ENCODE measurements around the gene MMP25.

The MMP25 gene

DNA sequence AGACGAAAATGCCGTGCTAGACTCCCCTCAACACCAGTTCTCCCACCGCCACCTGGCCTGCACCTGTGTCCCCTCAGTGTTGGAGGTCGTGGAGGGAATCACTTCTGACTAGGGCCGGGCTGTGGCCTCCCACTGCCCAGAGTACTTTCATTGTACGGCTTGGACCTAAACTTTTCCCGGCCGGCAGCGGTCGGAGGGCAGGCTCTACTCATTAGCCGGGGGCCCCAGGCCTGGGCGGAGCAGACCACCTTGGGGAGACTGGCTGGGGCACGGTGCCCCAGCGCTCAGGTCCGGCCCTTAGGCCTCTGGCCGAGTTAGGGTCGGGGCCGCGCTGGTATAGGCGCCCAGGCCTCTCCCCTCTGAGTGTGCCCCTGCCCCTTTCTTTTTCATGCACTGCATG, 29.0 kb upstream of the MMP25 start:
- DNase-seq: no peak

DNA sequence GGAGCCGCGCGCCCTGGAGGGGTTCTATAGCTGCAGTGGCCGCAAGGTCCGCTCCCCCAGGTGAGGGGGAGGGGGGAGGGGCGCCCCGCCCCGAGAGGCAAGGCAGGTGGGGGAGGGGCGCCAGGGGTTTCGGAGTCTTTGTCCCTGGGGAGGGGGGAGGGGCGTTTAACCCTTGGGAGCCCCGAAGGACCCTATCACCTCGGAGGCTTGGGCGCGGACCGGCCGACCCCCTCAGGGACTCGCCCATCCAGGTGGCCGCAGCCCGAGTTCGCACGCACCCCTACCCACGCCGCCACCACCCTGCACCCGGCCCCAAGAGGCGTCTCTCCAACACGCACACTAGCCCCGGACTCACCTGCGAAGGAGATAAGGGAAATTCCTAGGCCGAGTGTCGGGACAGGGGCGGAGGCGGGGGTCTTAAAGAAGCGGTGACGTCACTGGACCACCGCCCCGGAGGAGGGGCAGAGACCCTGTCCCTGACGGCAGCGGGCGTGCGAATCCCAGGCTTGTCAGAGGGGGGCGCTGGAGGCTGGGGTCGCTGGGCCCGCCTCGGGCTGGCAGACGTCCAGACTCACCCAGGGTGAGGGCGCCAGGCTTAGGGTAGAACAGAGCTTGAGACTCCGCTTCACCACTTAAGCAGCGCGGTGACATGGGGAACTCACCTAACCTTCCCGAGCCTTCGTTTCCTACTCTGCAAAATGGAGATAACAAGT, 28.4 kb upstream of the MMP25 start, which contains the start of gene CLDN6:
TSS of gene CLDN6 (minus strand) at position 390 of the 713 bp plus-strand sequence. CDS start 2,162 bp downstream, outside the sequence.
- DNase-seq: peak; percentile 45

DNA sequence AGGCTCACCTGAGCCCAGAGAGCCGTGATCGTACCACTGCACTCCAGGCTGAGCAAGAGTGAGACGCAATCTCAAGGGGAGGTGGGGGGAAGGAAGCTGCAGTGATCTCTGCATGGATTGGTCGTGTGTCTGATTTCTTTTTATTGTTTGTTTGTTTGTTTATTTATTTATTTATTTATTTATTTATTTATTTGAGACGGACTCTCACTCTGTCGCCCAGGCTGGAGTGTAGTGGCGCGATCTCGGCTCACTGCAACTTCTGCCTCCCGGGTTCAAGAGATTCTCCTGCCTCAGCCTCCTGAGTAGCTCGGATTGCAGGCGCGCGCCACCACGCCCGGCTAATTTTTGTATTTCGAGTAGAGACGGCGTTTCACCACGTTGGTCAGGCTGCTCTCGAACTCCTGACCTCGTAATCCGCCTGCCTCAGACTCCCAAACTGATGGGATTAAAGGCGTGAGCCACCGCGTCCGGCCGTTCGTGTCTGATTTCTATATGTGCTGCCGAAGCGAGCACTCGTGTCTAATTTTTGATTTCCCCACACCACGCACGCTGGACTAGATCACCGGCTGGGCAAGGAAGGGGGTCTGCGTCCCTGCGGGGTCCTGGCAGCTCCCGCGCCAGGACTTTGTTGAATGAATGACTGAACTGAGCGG, 26.6 kb upstream of the MMP25 start:
- no peak for DNase-seq

DNA sequence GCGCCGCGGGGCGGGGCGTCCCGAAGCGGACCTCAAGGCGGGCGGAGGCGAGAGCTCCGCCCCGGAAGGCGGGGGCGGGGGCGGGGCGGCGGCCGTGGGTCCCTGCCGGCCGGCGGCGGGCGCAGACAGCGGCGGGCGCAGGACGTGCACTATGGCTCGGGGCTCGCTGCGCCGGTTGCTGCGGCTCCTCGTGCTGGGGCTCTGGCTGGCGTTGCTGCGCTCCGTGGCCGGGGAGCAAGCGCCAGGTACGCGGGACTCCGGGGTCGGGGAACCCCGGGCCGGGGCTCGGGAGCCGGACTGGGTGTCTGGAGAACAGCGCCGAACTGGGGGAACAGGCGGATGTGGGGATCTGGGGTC, 26.1 kb upstream of the MMP25 start, which contains the start of gene TNFRSF12A:
TSS of gene TNFRSF12A (plus strand) at position 122 of the 357 bp plus-strand sequence. CDS start at position 152, 30 bp downstream.
- DNase-seq: peak; percentile 28

DNA sequence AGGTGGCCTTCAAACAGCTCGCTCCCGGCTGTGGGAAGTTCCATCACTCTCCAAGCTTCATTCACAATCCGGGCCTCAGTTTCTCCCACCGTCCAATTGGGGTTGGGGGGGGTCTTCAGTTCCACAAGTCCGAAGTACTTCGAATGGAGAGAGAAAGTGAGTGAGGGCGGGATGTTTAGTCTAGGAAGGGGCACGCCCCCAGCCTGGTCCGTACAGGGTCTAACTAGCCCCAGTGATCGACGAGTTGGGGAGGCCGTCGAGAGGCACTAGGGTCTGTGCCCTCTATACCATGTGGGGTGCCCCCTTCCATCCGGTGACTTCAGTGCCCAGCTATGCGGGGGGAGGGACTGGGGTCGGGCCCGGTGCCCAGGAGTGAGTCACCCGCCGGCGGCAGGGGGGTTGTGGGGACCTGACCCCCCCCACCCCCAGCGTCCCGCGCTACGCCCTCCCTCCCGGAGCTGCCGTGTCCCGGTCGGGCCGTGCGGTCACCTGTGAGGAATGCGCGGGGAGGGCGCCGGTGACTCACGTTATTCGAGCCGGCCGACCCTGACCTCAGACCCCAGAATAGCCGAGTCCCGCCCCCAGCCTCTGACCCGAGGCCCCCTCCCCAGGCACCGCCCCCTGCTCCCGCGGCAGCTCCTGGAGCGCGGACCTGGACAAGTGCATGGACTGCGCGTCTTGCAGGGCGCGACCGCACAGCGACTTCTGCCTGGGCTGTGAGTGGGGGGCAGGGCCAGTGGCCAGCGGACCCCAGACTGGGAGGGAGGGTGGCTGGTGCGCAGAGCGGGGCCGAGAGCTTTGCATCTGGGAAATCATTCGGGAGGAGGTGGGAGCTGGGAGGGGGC, 25.5 kb upstream of the MMP25 start:
- no peak for DNase-seq

DNA sequence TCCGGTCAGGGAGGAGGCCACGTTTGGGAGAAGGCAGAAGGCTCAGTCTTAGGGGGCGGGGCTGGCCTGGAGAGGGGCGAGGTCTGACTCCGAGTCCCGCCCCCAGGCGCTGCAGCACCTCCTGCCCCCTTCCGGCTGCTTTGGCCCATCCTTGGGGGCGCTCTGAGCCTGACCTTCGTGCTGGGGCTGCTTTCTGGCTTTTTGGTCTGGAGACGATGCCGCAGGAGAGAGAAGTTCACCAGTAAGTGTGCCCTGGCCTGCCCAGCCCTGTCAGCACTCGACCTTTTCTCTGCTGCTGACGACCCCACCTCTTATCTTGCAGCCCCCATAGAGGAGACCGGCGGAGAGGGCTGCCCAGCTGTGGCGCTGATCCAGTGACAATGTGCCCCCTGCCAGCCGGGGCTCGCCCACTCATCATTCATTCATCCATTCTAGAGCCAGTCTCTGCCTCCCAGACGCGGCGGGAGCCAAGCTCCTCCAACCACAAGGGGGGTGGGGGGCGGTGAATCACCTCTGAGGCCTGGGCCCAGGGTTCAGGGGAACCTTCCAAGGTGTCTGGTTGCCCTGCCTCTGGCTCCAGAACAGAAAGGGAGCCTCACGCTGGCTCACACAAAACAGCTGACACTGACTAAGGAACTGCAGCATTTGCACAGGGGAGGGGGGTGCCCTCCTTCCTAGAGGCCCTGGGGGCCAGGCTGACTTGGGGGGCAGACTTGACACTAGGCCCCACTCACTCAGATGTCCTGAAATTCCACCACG, 24.7 kb upstream of the MMP25 start:
- DNase-seq: peak; percentile 30

DNA sequence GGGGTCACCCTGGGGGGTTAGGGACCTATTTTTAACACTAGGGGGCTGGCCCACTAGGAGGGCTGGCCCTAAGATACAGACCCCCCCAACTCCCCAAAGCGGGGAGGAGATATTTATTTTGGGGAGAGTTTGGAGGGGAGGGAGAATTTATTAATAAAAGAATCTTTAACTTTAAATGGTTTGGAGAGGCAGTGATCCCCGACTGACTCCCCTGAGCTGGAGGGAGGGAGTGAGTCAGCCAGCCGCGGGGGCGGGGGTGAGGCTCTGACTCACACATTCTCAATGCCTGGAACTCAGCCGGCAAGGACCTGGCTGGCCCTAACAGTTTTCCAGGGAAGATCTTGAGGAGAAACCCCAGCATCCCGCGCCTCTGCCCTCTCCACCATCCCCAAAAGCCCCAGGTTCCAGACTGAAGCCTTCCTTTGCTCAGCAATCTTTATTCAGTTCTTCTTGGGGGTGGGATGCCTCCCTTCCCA, 24.1 kb upstream of the MMP25 start:
- no peak for DNase-seq

DNA sequence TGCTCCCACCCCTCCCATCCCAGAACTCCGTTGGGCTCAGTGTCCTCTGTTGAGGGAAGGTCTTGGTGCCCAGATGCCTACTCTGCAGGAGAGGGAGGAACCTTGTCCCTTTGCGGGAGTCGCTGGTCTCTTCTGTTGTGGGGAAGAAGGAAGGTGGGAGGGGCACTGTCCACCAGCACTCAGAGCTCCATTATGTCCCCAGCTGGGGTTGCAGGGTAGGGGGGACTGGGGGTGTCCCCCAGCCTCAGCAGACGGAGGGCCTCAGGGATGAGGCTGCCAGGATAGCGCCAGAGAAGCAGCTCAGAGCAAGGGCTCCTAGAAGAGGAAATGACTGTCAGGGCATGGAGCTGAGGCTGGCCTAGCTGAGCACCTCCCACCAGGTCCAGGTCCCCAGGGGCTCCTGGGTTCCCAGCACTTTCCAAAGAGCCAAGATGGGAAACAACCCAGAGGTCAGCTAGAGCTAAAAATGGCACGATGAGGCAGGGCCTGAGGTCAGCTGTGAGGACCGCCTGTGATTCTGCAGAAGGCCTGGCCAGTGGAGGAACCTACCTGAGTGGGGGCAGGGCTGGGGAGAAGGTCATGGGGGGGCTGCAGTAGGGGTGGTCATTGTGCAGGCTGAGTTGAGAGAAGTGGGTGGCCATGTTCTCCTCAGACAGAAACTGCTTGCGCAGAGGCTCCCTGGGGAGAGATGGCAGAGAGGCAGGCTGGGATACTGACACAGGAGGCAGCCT, 23.5 kb upstream of the MMP25 start:
- DNase-seq: no peak

DNA sequence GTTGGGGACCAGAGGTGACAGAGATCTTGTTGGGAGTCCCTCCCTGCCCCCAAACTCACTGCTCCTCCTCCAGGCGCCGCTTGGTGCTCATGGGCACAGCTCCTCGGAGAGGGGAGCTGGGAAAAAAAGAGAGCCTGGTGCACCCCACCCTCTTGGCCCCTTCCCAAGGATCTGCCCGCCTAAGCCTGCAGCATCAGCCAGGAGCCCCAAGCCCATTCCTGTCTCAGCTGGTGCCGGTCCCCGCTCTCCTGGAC, 23.0 kb upstream of the MMP25 start:
- no peak for DNase-seq

DNA sequence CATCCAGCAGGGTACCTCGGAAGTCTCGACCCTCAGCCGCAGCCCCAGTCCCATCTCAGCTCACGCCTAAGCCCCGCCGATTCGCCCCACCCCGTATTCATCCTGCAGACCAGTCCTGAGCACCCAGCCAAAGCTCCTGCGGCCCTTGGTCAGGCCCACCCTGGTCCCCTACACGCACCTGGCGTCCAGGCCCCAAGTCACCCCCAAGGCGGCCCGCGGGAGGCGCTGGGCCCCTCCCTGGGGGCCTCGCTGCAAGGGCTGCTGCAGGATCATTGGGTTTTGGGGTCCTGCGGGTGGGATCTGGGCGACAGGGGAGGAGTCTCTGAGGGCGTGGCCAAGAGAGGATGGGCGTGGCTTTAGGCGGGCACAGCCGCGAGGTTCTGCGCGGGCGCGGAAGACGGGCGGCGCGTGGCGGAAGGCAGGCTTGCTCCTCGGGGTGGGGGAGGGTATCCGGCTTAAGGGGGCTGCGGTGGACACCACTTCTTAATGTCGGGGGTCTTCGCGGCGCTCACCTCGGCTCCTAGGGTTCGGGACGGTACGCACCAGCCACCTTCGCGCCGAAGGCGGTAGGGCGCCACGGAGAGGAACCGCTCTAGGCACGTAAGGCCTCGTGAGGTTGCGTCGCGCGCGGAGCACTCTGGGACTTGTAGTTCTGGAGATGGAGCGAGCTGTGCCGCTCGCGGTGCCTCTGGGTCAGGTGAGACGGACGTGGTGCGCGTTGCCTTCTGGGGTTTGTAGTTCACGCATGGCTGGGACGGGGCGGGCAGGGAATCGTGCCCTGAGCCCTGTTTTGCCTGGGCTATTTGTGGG, 22.5 kb upstream of the MMP25 start, which contains the start of the genes HCFC1R1 and THOC6:
TSS of gene HCFC1R1 (minus strand) at position 274 of the 810 bp plus-strand sequence. CDS start at position 273, 1 bp downstream.
TSS of gene THOC6 (plus strand) at position 367 of the 810 bp plus-strand sequence. CDS start at position 659, 292 bp downstream.
- DNase-seq: peak; percentile 98

DNA sequence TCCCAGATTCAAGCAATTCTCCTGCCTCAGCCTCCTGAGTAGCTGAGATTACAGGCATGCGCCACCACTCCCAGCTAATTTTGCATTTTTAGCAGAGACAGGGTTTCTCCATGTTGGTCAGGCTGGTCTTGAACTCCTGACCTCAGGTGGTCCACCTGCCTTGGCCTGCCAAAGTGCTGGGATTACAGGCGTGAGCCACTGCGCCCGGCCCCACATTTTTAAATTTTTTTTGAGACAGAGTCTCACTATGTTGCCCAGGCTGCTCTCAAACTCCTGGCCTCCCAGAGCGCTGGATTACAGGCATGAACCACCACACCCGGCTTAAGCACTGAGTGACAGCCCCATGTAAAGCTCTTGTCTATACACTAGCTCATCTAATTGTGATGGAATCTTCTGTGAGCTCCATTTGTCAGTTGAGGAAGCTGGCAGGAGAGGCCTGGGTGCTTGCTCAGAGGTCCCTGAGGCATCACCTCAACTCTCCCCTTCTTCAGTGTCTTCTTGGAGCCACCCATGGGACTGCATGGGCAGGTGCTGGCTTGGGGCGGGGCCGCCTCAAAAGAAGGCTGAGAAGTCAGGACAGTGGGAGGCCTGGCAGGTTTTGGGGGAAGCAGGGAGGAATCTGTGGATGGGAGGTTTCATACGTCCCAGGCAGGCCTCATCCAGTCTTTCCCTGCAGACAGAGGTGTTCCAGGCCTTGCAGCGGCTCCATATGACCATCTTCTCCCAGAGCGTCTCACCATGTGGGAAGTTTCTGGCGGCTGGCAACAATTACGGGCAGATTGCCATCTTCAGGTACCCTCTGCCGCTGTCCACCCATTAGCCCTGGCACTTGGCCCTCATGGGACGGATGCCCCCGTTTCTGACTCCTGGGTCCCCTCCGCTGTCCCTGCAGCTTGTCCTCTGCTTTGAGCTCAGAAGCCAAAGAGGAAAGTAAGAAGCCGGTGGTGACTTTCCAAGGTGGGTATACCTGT, 21.0 kb upstream of the MMP25 start:
- no peak for DNase-seq

DNA sequence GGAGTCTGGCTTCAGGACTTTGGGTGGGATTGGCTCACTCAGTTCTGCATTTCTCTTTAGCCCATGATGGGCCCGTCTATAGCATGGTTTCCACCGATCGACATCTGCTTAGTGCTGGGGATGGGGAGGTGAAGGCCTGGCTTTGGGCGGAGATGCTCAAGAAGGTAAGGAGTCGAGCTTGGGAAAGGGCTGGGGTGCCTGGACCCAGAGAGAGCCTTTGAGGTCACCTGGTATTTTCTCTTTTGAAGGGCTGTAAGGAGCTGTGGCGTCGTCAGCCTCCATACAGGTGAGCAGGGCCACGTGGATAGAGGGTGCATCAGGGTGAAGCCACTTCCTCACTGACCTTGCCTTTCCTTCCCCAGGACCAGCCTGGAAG, 20.4 kb upstream of the MMP25 start:
- DNase-seq: no peak

DNA sequence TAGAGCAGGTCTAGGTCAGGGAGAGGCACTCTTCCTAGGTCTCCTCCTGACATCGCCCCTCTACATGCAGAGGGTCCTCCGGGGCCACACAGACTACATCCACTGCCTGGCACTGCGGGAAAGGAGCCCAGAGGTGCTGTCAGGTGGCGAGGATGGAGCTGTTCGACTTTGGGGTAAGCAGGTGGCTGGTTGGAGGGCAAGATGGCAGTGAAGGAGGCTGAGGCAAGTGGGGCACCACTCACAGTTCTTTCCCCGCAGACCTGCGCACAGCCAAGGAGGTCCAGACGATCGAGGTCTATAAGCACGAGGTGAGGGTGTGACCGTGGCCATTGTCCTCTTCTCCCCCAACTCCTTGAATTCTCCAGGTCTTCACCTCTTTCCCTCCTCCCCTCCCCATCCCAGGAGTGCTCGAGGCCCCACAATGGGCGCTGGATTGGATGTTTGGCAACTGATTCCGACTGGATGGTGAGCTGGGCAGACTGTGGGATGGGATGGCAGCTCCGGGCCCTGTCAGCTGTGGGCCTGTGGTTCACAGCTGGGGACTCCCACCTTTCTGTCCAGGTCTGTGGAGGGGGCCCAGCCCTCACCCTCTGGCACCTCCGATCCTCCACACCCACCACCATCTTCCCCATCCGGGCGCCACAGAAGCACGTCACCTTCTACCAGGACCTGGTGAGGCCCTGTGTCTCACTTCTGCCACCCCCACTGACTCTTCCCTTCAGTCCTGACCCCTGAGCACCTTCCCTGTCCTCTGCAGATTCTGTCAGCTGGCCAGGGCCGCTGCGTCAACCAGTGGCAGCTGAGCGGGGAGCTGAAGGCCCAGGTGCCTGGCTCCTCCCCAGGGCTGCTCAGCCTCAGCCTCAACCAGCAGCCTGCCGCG, 19.5 kb upstream of the MMP25 start:
- no peak for DNase-seq

DNA sequence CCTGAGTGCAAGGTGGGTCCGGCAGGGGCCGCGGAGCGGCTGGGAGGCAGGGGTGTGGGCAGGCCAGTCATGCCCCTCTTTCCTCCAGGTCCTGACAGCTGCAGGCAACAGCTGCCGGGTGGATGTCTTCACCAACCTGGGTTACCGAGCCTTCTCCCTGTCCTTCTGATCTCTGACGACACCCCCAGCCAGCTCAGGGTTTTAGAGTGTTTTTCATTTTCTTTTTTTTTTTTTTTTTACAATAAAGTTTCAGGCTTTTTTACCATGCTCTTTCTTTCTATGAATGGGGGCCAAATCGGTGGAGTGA, 18.9 kb upstream of the MMP25 start:
- DNase-seq: no peak

DNA sequence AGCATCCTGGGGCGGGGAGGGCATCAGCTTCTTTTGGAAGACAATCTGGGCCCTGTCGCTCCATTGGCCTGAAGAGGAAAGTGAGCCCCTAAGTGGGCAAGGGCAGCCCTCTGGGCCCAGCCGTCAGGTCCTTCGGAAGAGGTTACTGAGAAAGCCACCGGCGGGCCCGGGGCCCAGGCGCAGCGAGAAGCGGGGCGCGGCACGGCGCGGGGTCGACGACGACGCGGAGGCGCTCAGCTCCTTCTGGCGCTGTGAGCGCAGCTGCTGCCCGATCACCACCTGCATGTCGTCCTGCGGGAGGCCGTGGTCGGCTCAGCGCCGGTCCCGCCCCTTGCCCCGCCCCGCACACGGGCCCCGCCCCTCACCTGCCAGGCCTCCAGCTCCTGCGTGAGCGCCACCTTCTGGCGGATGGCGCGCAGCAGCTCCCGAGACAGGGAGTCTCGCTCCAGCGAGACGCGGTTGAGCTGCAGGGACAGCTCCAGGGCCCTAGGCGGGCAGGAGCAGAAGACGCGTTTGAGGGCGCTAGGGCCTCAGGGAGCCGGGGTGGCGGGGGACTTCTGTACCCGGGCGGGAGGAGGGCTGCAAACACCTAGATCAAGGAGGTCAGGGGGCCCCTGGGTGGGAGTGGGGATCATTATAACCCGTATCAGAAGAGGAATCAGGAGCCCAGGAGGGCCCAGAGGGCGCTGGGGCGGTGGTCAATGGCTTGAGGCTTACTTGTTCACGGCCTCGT, 18.2 kb upstream of the MMP25 start:
- DNase-seq: peak; percentile 81

DNA sequence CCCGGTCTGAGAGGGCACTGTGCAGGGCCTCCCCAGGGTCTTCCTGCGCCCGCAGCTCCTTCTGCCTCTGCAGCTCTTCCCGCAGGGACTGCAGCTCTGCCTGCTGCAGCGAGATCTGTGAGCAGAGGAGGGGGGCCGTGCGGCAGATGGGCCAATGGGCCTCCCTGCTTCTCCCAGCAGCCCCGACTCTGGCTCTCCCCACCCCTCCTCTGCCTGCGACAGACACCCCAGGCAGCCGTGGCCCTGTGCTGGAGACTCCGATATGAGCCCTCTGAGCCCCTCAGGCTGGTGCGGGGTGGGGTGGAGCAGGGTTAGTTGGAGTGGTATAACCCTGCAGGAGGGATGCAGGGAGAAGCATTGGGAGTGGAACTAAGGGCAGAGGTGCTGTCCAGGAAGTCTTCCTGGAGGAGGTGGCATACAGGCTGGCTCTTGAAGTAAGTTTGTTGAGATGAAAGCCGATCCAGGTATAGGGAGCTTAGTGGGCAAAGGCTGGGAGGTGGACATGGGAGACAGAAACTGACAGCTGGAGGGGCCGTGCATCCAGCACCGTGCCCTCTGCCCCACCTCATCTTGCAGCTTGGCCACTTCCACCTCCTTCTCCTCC, 17.5 kb upstream of the MMP25 start:
- no peak for DNase-seq

DNA sequence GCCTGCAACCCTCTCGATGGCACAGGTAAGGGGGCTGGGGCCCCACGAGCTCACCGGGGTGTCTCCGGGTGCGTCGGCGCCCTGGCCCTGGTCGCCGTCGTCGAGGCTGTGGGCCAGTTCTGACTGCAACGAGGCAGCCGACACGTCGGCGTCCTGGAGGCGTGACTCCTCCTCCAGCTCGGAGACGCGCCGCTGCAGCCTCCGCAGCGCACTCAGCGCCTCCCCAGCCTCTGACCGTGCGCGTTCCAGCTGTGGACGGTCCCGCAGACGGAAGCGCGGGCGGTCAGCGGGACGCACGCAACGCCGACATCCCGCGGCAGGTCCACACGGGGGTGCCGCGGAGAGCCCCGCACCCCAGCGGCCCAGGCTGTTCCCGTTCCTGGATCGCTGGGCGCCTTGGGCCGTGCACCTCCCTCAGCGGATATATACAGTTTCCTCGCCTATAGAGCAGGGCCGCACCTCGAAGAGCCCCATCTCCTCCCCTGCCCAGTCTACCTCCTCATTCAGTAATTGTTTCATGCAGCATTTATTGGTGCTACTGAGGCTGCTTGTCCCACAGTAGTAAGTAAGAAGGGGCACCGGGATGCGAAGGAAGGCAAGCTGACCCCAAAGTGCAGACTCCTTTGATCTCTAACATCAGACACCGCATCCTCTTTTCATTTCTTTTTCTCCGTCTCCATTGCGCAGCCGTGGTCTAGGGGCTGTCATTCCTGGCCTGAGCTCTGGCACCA, 16.7 kb upstream of the MMP25 start:
- DNase-seq: no peak

Data from NCI-H1092 (cell line).